Activated CD4-positive, alpha-beta T cell treated with anti-CD3 and anti-CD28 coated beads, Interleukin-2, amount 10 ng/mL, durations not matched to agents 24 days and 14 days (primary cell): ENCODE results near the gene AKR1C3. TPM values are rescaled to one million over a fixed set of nuclear protein-coding genes. Genes with fewer than 3 reads are reported as not detected.
"Not testable (repeated sequence)": the region's sequence is repeated elsewhere in the genome, so short reads cannot be mapped to it uniquely, and the experiment has no call there.

Source experiments
- DNase-seq: peaks from one replicate; pipeline ENCODE4 v3.0.0; 2022
- H3K27ac Mint-ChIP-seq: one replicate; pipeline ENCODE4 v1.8.0; 2022; ENCODE audit warnings: mild to moderate bottlenecking, mixed read lengths
- H3K27me3 Mint-ChIP-seq: one replicate; pipeline ENCODE4 v1.8.0; 2022; ENCODE audit warnings: mixed read lengths
- H3K36me3 Mint-ChIP-seq: one replicate; pipeline ENCODE4 v1.8.0; 2022; ENCODE audit warnings: low read depth, mild to moderate bottlenecking, mixed read lengths
- H3K4me1 Mint-ChIP-seq: one replicate; pipeline ENCODE4 v1.8.0; 2021; ENCODE audit warnings: mixed read lengths
- H3K4me3 Mint-ChIP-seq: one replicate; pipeline ENCODE4 v1.8.0; 2022; ENCODE audit warnings: mild to moderate bottlenecking, moderate library complexity, mixed read lengths
- H3K9me3 Mint-ChIP-seq: one replicate; pipeline ENCODE4 v1.8.0; 2021; ENCODE audit warnings: mixed read lengths
- intact Hi-C: fragments of 100-400 bp; cut with micrococcal nuclease; formaldehyde crosslinking; loops from one replicate; pipeline ENCODE4 v1.15.1; 2023
- total RNA-seq: library from RNA; stranded (reverse); gene quantifications from 2 replicates; pipeline ENCODE4 v1.2.3, GENCODE V29; 2022

Gene AKR1C3
- total RNA-seq, 1 donor from 2014 or later = not detected

DNA sequence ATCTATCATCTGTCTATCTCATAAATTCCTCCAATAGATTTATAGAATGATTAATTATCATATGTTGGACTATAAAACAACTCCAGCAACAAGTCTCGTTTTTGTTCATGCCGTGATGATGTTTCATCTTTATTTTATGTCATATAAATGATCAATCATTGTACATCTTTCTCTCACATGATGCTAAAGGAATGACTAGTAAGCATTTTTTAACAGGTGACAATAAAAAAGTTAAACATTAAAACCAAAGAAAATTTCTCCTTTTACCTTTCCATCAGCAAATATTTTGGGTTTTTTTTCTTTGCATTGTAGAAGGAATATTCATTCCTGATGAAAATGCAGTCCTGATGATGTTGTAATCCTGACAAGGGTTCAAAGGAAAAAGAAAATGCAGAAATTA lies 41.4 kb downstream of the AKR1C3 start:
- intact Hi-C loops = no loop called here
- no peaks in the 10 kb centered on the region for H3K27me3 Mint-ChIP-seq
- no peaks in the 10 kb centered on the region for H3K4me1 Mint-ChIP-seq
- H3K27ac Mint-ChIP-seq = no peak overlapping the region
- peaks cover 17% of the 10 kb centered on the region for H3K9me3 Mint-ChIP-seq
- DNase-seq = no peak
- no peaks in the 10 kb centered on the region for H3K36me3 Mint-ChIP-seq
- H3K4me3 Mint-ChIP-seq = no peak overlapping the region

DNA sequence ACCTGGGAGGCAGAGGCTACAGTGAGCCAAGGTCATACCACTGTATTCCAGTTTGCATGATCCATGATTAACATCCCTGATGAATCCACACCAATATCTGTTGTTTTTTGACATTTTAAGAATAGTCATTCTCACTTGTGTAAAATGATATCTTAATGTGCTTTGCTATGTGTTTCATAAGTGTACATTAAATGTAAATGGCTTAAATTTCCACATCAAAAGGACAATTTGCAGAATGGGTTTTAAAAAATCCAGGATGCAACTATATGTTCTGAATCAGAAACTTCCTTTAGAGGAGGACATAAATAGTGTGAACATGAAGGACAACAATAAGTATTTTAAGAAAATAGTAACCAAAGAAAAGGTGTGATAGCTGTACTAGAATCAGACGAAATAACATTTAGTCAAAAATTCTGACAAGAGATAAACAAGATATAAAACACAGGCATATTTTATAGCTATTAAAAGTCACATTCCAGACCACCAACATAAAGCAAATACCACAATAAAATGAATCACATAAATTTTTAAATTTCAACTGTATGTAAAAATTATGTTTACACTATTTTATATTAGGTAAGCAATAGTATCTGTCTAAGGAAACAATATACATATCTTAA lies 42.4 kb downstream of the AKR1C3 start:
- H3K27ac Mint-ChIP-seq = no peak overlapping the region
- H3K4me3 Mint-ChIP-seq = no peak overlapping the region
- no peaks in the 10 kb centered on the region for H3K36me3 Mint-ChIP-seq

DNA sequence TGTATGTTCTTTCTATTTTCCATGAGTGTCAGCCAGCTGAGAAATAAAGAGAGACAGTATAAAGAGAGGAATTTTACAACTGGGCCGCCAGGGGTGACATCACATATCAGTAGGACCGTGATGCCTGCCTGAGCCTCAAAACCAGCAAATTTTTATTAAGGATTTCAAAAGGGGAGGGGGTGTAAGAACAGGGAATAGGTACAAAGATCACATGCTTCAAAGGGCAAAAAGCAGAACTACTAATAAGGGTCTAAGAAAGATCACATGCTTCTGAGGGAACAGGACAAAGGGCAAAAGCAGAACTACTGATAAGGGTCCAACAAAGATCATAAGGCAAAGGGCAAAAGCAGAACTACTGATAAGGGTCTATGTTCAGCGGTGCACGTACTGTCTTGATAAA lies 43.5 kb downstream of the AKR1C3 start:
- intact Hi-C loops, H3K4me3 Mint-ChIP-seq, H3K27me3 Mint-ChIP-seq, H3K36me3 Mint-ChIP-seq, DNase-seq, H3K4me1 Mint-ChIP-seq, H3K27ac Mint-ChIP-seq: not testable (repeated sequence)
- peaks cover 23% of the 10 kb centered on the region for H3K9me3 Mint-ChIP-seq

More for the DNA sequence above, 42.4 kb downstream of the AKR1C3 start:
- intact Hi-C loops = no loop called here
- no peak for DNase-seq
- H3K9me3 Mint-ChIP-seq = peaks cover 17% of the 10 kb centered on the region
- no peaks in the 10 kb centered on the region for H3K27me3 Mint-ChIP-seq
- H3K4me1 Mint-ChIP-seq = no peaks in the 10 kb centered on the region

DNA sequence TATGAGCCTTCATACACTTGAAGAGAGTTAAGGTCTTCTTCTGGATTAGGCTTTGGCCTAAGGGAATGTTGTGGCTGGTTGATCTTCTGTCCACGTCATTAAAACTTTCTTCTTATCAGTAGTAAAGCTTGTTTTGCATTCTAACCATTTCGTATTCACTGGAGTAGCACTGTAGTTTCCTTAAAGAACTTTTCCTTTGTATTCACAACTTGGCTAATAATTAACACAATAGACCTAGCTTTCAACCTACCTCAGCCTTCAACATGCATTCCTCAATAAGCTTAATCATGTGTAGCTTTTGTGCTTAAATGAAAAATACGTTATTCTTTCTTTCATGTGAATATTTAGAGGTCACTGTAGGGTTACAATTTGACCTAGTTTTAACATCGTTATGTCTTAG lies 48.0 kb downstream of the AKR1C3 start:
- intact Hi-C loops = no loop called here
- no peak overlapping the region for H3K4me3 Mint-ChIP-seq
- H3K27me3 Mint-ChIP-seq = no peaks in the 10 kb centered on the region
- H3K9me3 Mint-ChIP-seq = peaks cover 30% of the 10 kb centered on the region
- no peaks in the 10 kb centered on the region for H3K4me1 Mint-ChIP-seq
- no peak overlapping the region for H3K27ac Mint-ChIP-seq
- no peaks in the 10 kb centered on the region for H3K36me3 Mint-ChIP-seq
- no peak for DNase-seq

DNA sequence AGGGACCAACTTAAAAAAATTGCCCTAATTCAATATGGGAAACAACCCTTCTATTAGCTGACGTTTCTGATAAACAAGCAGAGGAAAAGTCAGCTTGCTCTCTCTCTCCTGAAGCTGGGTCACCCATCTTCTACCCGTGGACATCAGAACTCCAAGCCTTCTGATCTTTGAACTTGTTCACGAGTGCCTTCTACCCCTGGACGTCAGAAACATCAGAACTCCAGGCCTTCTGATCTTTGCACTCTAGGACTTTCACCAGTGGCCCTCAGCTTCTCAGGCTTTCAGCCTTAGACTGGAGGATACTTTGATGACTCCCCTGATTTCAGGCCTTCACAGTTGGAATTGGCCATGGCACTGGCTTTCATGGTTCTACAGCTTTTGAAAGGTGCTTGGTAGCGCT lies 48.9 kb downstream of the AKR1C3 start:
- no peak overlapping the region for H3K4me3 Mint-ChIP-seq
- DNase-seq = no peak
- intact Hi-C loops = no loop called here
- H3K4me1 Mint-ChIP-seq = no peaks in the 10 kb centered on the region
- no peaks in the 10 kb centered on the region for H3K36me3 Mint-ChIP-seq
- no peak overlapping the region for H3K27ac Mint-ChIP-seq
- no peaks in the 10 kb centered on the region for H3K27me3 Mint-ChIP-seq
- H3K9me3 Mint-ChIP-seq = peaks cover 23% of the 10 kb centered on the region

DNA sequence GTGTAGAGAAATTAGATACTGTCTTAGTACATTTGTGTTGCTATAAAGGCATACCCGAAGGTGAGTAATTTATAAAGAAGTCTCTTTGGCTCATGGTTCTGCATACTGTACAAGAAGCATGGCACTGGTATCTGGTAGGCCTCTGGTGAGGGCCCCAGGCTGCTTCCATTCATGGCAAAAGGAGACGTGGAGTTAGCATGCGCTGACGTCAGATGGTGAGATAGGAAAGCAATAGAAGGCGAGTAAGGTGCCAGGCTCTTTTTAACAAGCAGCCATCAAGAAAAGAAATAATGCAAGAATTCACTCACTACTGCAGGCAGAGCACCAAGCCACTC lies 52.7 kb downstream of the AKR1C3 start:
- Mint-ChIP-seq H3K9me3 (peaks cover 23% of the 10 kb centered on the region), H3K27ac (no peak overlapping the region), H3K4me1 (no peaks in the 10 kb centered on the region), H3K4me3 (no peak overlapping the region), H3K27me3 (no peaks in the 10 kb centered on the region), H3K36me3 (no peaks in the 10 kb centered on the region)
- intact Hi-C loops = no loop called here
- no peak for DNase-seq

DNA sequence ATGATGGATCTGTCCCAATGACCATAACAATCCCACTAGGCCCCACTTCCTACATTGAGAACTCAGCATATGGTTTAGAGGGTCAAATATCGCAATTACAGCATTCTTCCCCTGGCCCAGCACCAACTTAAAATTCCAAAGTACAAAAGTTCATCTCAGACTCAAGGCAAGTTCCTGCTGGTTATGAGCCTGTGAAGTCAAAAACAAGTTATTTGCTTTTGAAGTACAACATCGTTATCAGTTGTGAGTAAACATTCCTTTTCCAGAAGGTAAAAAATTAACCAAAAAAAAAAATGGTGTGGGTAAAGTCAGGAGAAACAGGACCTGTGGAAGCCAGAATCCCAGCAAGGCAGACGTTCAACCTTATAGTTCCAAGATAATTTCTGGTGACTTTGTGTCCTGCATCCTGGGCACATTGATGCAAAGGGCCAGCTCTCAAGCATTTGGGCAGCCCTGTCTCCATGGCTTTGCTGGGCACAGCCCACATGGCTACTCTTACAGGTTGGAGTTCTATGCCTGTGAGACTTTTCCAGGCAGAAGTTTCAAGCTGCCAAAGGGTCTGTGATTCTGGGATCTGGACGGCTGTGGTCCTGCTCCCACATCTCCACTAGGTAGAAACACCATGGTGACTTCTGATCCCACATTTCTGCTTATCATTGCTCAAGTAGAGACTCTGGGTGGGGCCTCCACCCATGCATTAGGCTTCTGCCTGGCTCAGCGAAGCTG lies 53.2 kb downstream of the AKR1C3 start:
- peaks cover 18% of the 10 kb centered on the region for H3K9me3 Mint-ChIP-seq
- no peak overlapping the region for H3K4me3 Mint-ChIP-seq
- no peak overlapping the region for H3K27ac Mint-ChIP-seq
- H3K27me3 Mint-ChIP-seq = no peaks in the 10 kb centered on the region
- H3K36me3 Mint-ChIP-seq = no peaks in the 10 kb centered on the region
- no peak for DNase-seq
- no peaks in the 10 kb centered on the region for H3K4me1 Mint-ChIP-seq
- intact Hi-C loops = no loop called here

DNA sequence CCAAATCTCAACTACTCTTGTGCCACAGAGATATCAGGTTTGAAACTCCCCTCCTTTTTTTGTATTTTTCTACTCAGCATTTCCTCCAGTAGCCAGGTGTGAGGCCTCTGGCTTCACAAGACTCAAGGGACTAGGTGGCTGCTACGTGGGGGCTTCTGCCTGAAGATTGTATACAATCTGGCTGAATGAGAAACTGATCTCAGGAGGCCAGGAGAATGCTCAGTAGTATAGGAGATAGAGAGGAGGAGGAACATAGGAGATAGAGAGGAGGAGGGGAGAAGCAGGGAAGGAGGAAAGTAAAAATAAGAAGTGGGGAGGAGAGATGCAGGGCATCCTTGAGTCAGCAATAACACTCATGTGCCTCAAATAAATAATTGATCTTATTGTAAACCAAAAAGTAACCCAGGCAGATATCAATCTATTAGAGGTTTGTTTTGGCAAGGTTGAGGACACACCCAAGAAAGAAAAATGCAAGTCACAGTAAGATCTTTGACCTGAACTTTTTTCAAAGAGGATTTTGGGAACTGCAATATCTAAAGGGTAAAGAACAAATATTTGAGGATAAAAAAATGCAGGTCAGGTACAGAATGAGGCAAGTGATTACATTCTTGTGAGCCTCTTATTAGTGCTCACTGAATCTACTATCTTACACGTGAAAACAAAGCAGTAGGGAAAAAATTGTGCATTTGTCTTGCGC lies 53.9 kb downstream of the AKR1C3 start:
- Mint-ChIP-seq H3K4me3 (no peak overlapping the region), H3K36me3 (no peaks in the 10 kb centered on the region), H3K27ac (no peak overlapping the region), H3K4me1 (no peaks in the 10 kb centered on the region), H3K27me3 (no peaks in the 10 kb centered on the region), H3K9me3 (peaks cover 15% of the 10 kb centered on the region)
- intact Hi-C loops = no loop called here
- no peak for DNase-seq

DNA sequence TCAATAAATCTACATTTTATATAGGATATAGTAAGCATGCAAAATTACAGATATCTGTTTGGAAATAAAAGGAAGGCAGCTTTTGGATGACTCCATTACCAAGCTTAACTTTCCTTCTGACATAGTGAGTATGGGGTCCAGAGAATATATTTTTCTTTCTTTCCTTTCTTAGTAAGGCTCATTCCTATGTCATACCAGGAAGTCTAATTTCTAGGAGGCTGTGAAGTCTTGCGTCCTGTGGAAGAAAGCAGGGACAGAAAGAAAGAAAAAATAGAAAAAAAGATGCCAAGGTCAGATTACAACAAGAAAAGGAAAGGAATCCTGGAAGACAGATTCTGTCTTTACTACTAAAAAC lies 54.4 kb downstream of the AKR1C3 start:
- Mint-ChIP-seq H3K9me3 (peaks cover 13% of the 10 kb centered on the region), H3K27me3 (no peaks in the 10 kb centered on the region), H3K4me3 (no peak overlapping the region), H3K4me1 (no peaks in the 10 kb centered on the region), H3K27ac (no peak overlapping the region), H3K36me3 (no peaks in the 10 kb centered on the region)
- intact Hi-C loops = no loop called here
- no peak for DNase-seq

DNA sequence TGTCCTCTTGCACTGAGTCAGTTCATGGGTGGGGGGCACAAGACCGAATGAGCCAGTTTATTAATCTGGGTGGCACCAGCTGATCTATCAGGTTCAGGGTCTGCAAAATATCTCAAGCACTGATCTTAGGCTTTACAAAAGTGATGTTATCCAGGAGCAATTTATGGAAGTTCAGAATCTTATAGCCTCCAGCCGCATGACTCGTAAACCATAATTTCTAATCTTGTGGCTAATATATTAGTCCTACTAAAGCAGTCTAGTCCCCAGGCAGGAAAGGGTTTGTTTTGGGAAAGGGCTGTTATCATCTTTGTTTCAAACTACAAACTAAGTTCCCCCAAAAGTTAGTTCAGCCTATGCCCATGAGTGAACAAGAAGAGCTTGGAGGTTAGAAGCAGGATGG lies 56.9 kb downstream of the AKR1C3 start:
- Mint-ChIP-seq H3K9me3 (peaks cover 13% of the 10 kb centered on the region), H3K27ac (no peak overlapping the region), H3K4me1 (no peaks in the 10 kb centered on the region), H3K27me3 (no peaks in the 10 kb centered on the region), H3K4me3 (no peak overlapping the region), H3K36me3 (no peaks in the 10 kb centered on the region)
- intact Hi-C loops = no loop called here
- no peak for DNase-seq

DNA sequence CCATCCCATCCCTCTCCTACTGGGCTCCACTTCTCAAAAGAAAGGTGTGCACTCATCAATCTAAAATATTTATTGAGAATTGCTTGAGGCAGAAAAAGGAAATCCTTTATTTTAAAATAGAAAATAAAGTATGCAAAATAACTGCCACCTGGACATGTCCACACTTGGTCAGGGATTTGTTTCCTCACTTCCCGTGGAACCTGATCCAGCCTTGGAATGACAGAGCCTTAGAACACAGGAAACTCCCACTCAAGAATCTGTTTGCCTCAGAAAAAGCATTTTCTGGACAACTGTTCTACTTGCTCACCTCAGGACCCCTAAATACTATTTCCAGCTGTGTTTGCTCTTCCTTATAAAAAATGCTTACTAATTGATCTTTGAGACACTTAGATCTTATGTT lies 61.7 kb downstream of the AKR1C3 start:
- no peaks in the 10 kb centered on the region for H3K36me3 Mint-ChIP-seq
- no peaks in the 10 kb centered on the region for H3K27me3 Mint-ChIP-seq
- H3K4me1 Mint-ChIP-seq = no peaks in the 10 kb centered on the region
- no peak overlapping the region for H3K27ac Mint-ChIP-seq
- no peak for DNase-seq
- H3K9me3 Mint-ChIP-seq = peaks cover 11% of the 10 kb centered on the region
- intact Hi-C loops = no loop called here
- no peak overlapping the region for H3K4me3 Mint-ChIP-seq

Other genes starting within 250 kb of the AKR1C3 start
- 0.62 and 1.0 TPM in 2 replicates for gene AKR1C1, start 131.0 kb upstream of the AKR1C3 start, total RNA-seq
- not detected in 2 replicates for gene AKR1C2, start 90.6 kb upstream of the AKR1C3 start, total RNA-seq
- gene AKR1C8, start 90.7 kb downstream of the AKR1C3 start, total RNA-seq = not detected in 2 replicates
- not detected in 2 replicates for gene AKR1C4, start 102.4 kb downstream of the AKR1C3 start, total RNA-seq